Endothelial cell of umbilical vein (primary cell): Measurements from ENCODE around the gene MSH5. TPM values are rescaled to one million over a fixed set of nuclear protein-coding genes. Genes with fewer than 3 reads are reported as not detected.

Experiments
- BruUV-seq: library from RNA; stranded (reverse); fragments of 400-500 nt; replicated peaks from 2 replicates; lab custom pipeline; 2021; lab: Mats Ljungman, UMichigan
- CTCF ChIA-PET: fragments of 300-600, 350-600 bp; sonication (Branson Sonifier 250); formaldehyde crosslinking; loops from one replicate; lab custom pipeline; 2021; ENCODE audit warnings: antibody characterized with exemption, inconsistent platforms; lab: Charles Lee
- POLR2A ChIA-PET: fragments of 300-600, 350-600 bp; sonication (Branson Sonifier 250); formaldehyde crosslinking; loops from one replicate; lab custom pipeline; 2021; ENCODE audit warnings: antibody characterized with exemption, inconsistent platforms; lab: Charles Lee
- DNase-seq: peaks from one replicate; pipeline ENCODE4 v3.0.0-alpha.2; 2011; ENCODE audit warnings: low read depth, low spot score
- FAIRE-seq: peaks from 2 replicates; lab custom pipeline; 2011; peaks lifted over from hg19 to GRCh38; lab: Jason Lieb, UNC
- H2AFZ ChIP-seq: 2 replicates; pipeline ENCODE4 v1.6.0; 2012; ENCODE audit warnings: low read depth, low read length, control low read depth, inconsistent platforms
- H3K27ac ChIP-seq: 2 replicates; pipeline ENCODE4 v1.5.1; 2011; ENCODE audit warnings: low read depth, mild to moderate bottlenecking, control low read depth, low read length, moderate library complexity; ENCODE audit not compliant: insufficient read depth
- H3K27me3 ChIP-seq, 2 experiments: 2 replicates each; pipeline versions ENCODE4 v1.6.0 to v1.6.1; 2011; ENCODE audit warnings: low read length in 2 of 2, mixed read lengths in 1 of 2; ENCODE audit not compliant: control insufficient read depth in 2 of 2, insufficient read depth in 2 of 2
- H3K36me3 ChIP-seq, 2 experiments: 2 replicates in 1 of 2; 3 replicates in 1 of 2; pipeline ENCODE4 v1.5.1; 2011; ENCODE audit warnings: low read length in 2 of 2, mild to moderate bottlenecking in 1 of 2, moderate library complexity in 1 of 2; ENCODE audit not compliant: control insufficient read depth in 2 of 2, insufficient read depth in 2 of 2; ENCODE audit errors: extremely low read depth in 1 of 2
- H3K4me1 ChIP-seq: 3 replicates; pipeline ENCODE4 v1.5.1; 2011; ENCODE audit warnings: mild to moderate bottlenecking, low read length; ENCODE audit not compliant: control insufficient read depth, insufficient read depth; ENCODE audit errors: extremely low read depth
- H3K4me2 ChIP-seq: 2 replicates; pipeline ENCODE4 v1.6.1; 2011; ENCODE audit warnings: low read length, control low read depth, mixed read lengths; ENCODE audit not compliant: insufficient read depth
- H3K4me3 ChIP-seq, 3 experiments: fragments of 200-600 bp in 1 of 3; sonication (generic), shearing (Covaris generic) in 1 of 3; replicated peaks in 1 of 3; 2 replicates each; pipeline ENCODE4 v1.5.1; 2011 to 2016; ENCODE audit warnings: control low read depth in 3 of 3, low read length in 3 of 3, mild to moderate bottlenecking in 2 of 3, inconsistent platforms in 1 of 3, low read depth in 1 of 3, moderate library complexity in 1 of 3; ENCODE audit not compliant: insufficient read depth in 1 of 3
- H3K79me2 ChIP-seq: 2 replicates; pipeline ENCODE4 v1.6.0; 2012; ENCODE audit warnings: low read length, inconsistent platforms; ENCODE audit not compliant: control insufficient read depth, insufficient read depth
- H3K9ac ChIP-seq: replicated peaks from 2 replicates; pipeline ENCODE3; 2011; ENCODE audit warnings: low read length, control low read depth; ENCODE audit not compliant: insufficient read depth; ENCODE audit errors: extremely low read depth
- H3K9me1 ChIP-seq: replicated peaks from 3 replicates; pipeline ENCODE4 v1.6.0; 2011; ENCODE audit warnings: mild to moderate bottlenecking, low read length; ENCODE audit not compliant: control insufficient read depth, insufficient read depth; ENCODE audit errors: extremely low read depth
- H3K9me3 ChIP-seq: replicated peaks from 2 replicates; pipeline ENCODE4 v1.5.1; 2012; ENCODE audit warnings: low read length, inconsistent platforms; ENCODE audit not compliant: control insufficient read depth, insufficient read depth
- H4K20me1 ChIP-seq: replicated peaks from 2 replicates; pipeline ENCODE3; 2011; ENCODE audit warnings: mild to moderate bottlenecking, low read length; ENCODE audit not compliant: control insufficient read depth, insufficient read depth; ENCODE audit errors: extremely low read depth
- CTCF ChIP-seq, 2 donors: IDR thresholded peaks; 1 replicate in 1 of 2; 2 replicates in 1 of 2; pipeline ENCODE4 v1.5.1; 2011; ENCODE audit warnings: low read length in 2 of 2, mild to moderate bottlenecking in 2 of 2, moderate library complexity in 2 of 2, control low read depth in 1 of 2, inconsistent platforms in 1 of 2, low read depth in 1 of 2; ENCODE audit not compliant: insufficient read depth in 1 of 2; ENCODE audit errors: extremely low read depth in 1 of 2
- EZH2 ChIP-seq: IDR thresholded peaks from 2 replicates; pipeline ENCODE4 v1.6.1; 2012; ENCODE audit warnings: borderline replicate concordance, low read depth, mild to moderate bottlenecking, moderate library complexity, low read length, inconsistent platforms; ENCODE audit not compliant: severe bottlenecking
- FOS ChIP-seq: IDR thresholded peaks from 2 replicates; pipeline ENCODE4 v1.6.1; 2011; ENCODE audit warnings: mild to moderate bottlenecking, low read length, moderate library complexity, borderline replicate concordance; ENCODE audit not compliant: insufficient read depth
- GATA2 ChIP-seq: IDR thresholded peaks from 2 replicates; pipeline ENCODE4 v1.7.0; 2011; ENCODE audit warnings: low read depth, mild to moderate bottlenecking, moderate library complexity, mixed read lengths, low read length; ENCODE audit not compliant: insufficient read length, insufficient read depth
- JUN ChIP-seq: IDR thresholded peaks from 2 replicates; pipeline ENCODE4 v1.6.1; 2011; ENCODE audit warnings: borderline replicate concordance, low read depth; ENCODE audit not compliant: insufficient read length, insufficient read depth
- MAX ChIP-seq: IDR thresholded peaks from 2 replicates; pipeline ENCODE4 v1.6.1; 2011; ENCODE audit not compliant: insufficient read depth, insufficient read length
- MYC ChIP-seq: IDR thresholded peaks from one replicate; pipeline ENCODE4 v1.6.1; 2011; ENCODE audit warnings: mild to moderate bottlenecking, low read depth, low read length
- POLR2A ChIP-seq: IDR thresholded peaks from 2 replicates; pipeline ENCODE4 v1.6.1; 2012; ENCODE audit warnings: low read depth, mild to moderate bottlenecking, control low read depth, low read length
- POLR2AphosphoS5 ChIP-seq: IDR thresholded peaks from 2 replicates; pipeline ENCODE4 v1.6.1; 2012; ENCODE audit warnings: low read depth, mild to moderate bottlenecking, control low read depth, low read length, moderate library complexity; ENCODE audit not compliant: insufficient read depth
- dilution Hi-C: fragments of 300-500 bp; cut with MboI; formaldehyde crosslinking; loops from one replicate; pipeline ENCODE4 v1.15.0; 2019; ENCODE audit warnings: low sequenced_read_pairs; ENCODE audit not compliant: extremely low pct_ligation_motif_present
- intact Hi-C: fragments of 100-400 bp; cut with micrococcal nuclease; formaldehyde crosslinking; loops from one replicate; pipeline ENCODE4 v1.10.0; 2022
- polyA plus RNA-seq, 4 experiments: library from polyadenylated mRNA; depleted of rRNA in 3 of 4; stranded (reverse) in 3 of 4; unstranded in 1 of 4; fragments of >200 nt; gene quantifications; 2 replicates each; pipeline versions ENCODE4 v1.2.1 to v1.2.3, GENCODE V29; 2011 to 2012; ENCODE audit warnings: missing spikeins in 1 of 4
- total RNA-seq: library from RNA; stranded (reverse); gene quantifications from 2 replicates; pipeline ENCODE4 v1.2.3, GENCODE V29; 2021

The MSH5 gene
- total and polyA plus RNA-seq, 2 donors (not counting 3 experiments of a cell fraction or from before 2014, with no cell fraction given), result 27.1 to 43.8 TPM

- H3K4me3 ChIP-seq, result no peak overlapping the region
- no peaks in the 10 kb centered on the region for H3K9me1 ChIP-seq
- ChIA-PET POLR2A (interaction anchor here (0.6 to 0.7 kb wide), 2 partner anchors 15 to 37 kb away, joined by 4 to 6 read pairs; no protein-coding TSS in a partner anchor), CTCF (interaction anchor here (1.2 to 6.6 kb wide), 12 partner anchors 20 to 180 kb away, joined by 3 to 71 read pairs (median 10); partner anchors contain the start of genes DDAH2, HSPA1A, HSPA1L and LSM2)
- H3K9ac ChIP-seq, result no peak overlapping the region
- intact Hi-C loops (loop anchor here (1.0 to 5.0 kb wide), 4 partner anchors 23 to 225 kb away; partner anchors contain the start of genes ATP6V1G2, NELFE, NFKBIL1 and SKIC2), dilution Hi-C loops (no loop called here)
- H2AFZ ChIP-seq, result no peak overlapping the region
- H3K27ac ChIP-seq, result no peak overlapping the region
- no peak for FAIRE-seq
- TF ChIP-seq JUN, result no peak
- TF ChIP-seq MAX, result no peak
- TF ChIP-seq GATA2, result no peak
- TF ChIP-seq EZH2, result no peak
- no peak for TF ChIP-seq POLR2AphosphoS5
- no peak for TF ChIP-seq CTCF (IDR thresholded peaks at IDR 0.05; ENCODE audit: extremely low read depth in 1 of 2, insufficient read depth in 1 of 2, low read depth in 1 of 2, low read length in 2 of 2)
- no peak for TF ChIP-seq POLR2A
- TF ChIP-seq MYC, result no peak
- TF ChIP-seq FOS, result no peak
- no peaks in the 10 kb centered on the region for H3K79me2 ChIP-seq
- no peaks in the 10 kb centered on the region for H4K20me1 ChIP-seq
- DNase-seq, result no peak
- no peaks in the 10 kb centered on the region for H3K27me3 ChIP-seq
- H3K4me2 ChIP-seq, result no peak overlapping the region
- no peaks in the 10 kb centered on the region for H3K9me3 ChIP-seq
- peaks cover 2% of the 10 kb centered on the region for H3K4me1 ChIP-seq
- no TSS peak for BruUV-seq
- H3K36me3 ChIP-seq, result no peaks in the 10 kb centered on the region
Observed at GRCh38 chr6:31771992-31772358, 32.2 kb downstream of the MSH5 start.
